Sigmoid colon (tissue), 7 donors: ENCODE measurements around the gene EVA1C. TPM values are rescaled to one million over a fixed set of nuclear protein-coding genes. Genes with fewer than 3 reads are reported as not detected.

Source experiments
- DNase-seq: peaks from one replicate; pipeline ENCODE4 v3.0.0-alpha.2; 2019
- H3K27ac ChIP-seq, 4 donors: fragments of 200-600 bp; sonication (generic); one replicate each; pipeline ENCODE4 v1.5.1; 2016 to 2019; ENCODE audit warnings: mild to moderate bottlenecking in 1 of 4
- H3K27me3 ChIP-seq, 3 donors: fragments of 200-600 bp; sonication (generic); one replicate each; pipeline ENCODE4 v1.5.1; 2019; ENCODE audit warnings: mild to moderate bottlenecking in 1 of 3
- H3K36me3 ChIP-seq, 4 donors: fragments of 200-600 bp; sonication (generic); one replicate each; pipeline ENCODE4 v1.5.1; 2016 to 2019
- H3K4me1 ChIP-seq, 4 donors: fragments of 200-600 bp; sonication (generic); one replicate each; pipeline ENCODE4 v1.5.1; 2017 to 2019
- H3K4me3 ChIP-seq, 4 donors: fragments of 200-600 bp; sonication (generic); one replicate each; pipeline ENCODE4 v1.5.1; 2017 to 2019; ENCODE audit warnings: mild to moderate bottlenecking in 2 of 4, moderate library complexity in 1 of 4
- H3K9me3 ChIP-seq, 4 donors: fragments of 200-600 bp in 3 of 4; sonication (generic) in 3 of 4; one replicate each; pipeline versions ENCODE4 v1.5.1 to v1.6.1; 2013 to 2019
- EP300 ChIP-seq, 4 donors: sonication (generic); formaldehyde crosslinking; IDR thresholded peaks; one replicate each; pipeline ENCODE4 v1.6.1; 2017; ENCODE audit warnings: antibody characterized with exemption in 4 of 4
- POLR2A ChIP-seq, 2 donors: fragments of 450-650 bp; IDR thresholded peaks; one replicate each; pipeline ENCODE4 v1.6.1; 2016; ENCODE audit warnings: antibody characterized with exemption in 2 of 2, mild to moderate bottlenecking in 2 of 2, moderate library complexity in 2 of 2
- POLR2AphosphoS5 ChIP-seq, 4 donors: sonication (generic); formaldehyde crosslinking; IDR thresholded peaks; one replicate each; pipeline ENCODE4 v1.6.1; 2017; ENCODE audit warnings: antibody characterized with exemption in 4 of 4
- WGBS, 2 donors: extraction: QIAGEN DNeasy Blood & Tissue Kit; methylation state at CpG; one replicate each; pipeline ENCODE4 v1.1.7; 2013; 5-methylcytosine and 5-hydroxymethylcytosine counted together
- intact Hi-C: fragments of 100-400 bp; cut with DNase I; formaldehyde crosslinking; loops from one replicate; pipeline ENCODE4 v1.15.1; 2023
- polyA plus RNA-seq, 3 donors: library from polyadenylated mRNA; stranded (reverse); fragments of 200-250 nt; gene quantifications; one replicate each; pipeline ENCODE4 v1.2.3, GENCODE V29; 2013
- total RNA-seq, 4 donors: library from RNA; depleted of rRNA; stranded (reverse); fragments of >200 nt; gene quantifications; one replicate each; pipeline ENCODE4 v1.1.0, GENCODE V29; 2016
- TF ChIP-seq, protein P1 (sequence below), 4 experiments: fragments of 450-650 bp in 3 of 4; fragments of 200-600 bp in 1 of 4; IDR thresholded peaks; one replicate each; pipeline ENCODE4 v1.5.1; 2016 to 2019; ENCODE audit warnings: antibody characterized with exemption in 4 of 4, mild to moderate bottlenecking in 3 of 4, moderate library complexity in 2 of 4
- donor health status: healthy with polysubstance abuse.
- donor health status: Bipolar disorder and iron deficiency.
- donor health status: healthy.

EVA1C gene
- total and polyA plus RNA-seq, 7 donors = 3.5 to 53.8 (median 32.1) TPM

DNA sequence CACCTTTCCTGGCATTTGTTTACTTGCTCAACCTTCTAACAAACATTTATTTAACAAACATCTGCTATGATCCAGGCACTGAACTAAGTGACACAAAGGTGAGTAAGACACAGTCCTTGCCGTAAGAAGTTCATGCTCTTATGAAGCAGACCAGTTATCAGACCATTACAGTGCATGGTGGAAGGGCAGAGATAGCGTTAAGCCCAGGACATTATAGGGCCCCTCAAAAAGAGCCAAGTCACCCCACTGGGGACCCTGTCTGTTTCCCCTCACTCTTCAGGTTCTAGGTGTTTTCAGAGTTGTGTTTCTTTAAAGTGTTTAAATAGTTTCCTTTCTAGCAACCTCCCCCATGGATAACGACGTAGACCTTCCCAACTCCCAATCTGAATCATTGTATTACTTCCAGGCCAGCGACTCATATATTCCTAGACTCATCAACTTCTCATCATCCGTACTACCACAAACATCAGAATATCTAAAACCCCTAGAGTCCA is 133.5 kb downstream of the EVA1C start:
- DNase-seq = no peak
- Histone ChIP-seq H3K36me3 (no peaks in the 10 kb centered on the region), H3K9me3 (no peaks in the 10 kb centered on the region), H3K27me3 (no peaks in the 10 kb centered on the region), H3K4me1 (no peaks in the 10 kb centered on the region), H3K4me3 (no peak overlapping the region), H3K27ac (no peak overlapping the region)
- intact Hi-C loops = no loop called here
- TF ChIP-seq POLR2A (IDR thresholded peaks at IDR 0.05) = no peak
- TF ChIP-seq POLR2AphosphoS5 (IDR thresholded peaks at IDR 0.05) = no peak
- TF ChIP-seq, protein P1, sequence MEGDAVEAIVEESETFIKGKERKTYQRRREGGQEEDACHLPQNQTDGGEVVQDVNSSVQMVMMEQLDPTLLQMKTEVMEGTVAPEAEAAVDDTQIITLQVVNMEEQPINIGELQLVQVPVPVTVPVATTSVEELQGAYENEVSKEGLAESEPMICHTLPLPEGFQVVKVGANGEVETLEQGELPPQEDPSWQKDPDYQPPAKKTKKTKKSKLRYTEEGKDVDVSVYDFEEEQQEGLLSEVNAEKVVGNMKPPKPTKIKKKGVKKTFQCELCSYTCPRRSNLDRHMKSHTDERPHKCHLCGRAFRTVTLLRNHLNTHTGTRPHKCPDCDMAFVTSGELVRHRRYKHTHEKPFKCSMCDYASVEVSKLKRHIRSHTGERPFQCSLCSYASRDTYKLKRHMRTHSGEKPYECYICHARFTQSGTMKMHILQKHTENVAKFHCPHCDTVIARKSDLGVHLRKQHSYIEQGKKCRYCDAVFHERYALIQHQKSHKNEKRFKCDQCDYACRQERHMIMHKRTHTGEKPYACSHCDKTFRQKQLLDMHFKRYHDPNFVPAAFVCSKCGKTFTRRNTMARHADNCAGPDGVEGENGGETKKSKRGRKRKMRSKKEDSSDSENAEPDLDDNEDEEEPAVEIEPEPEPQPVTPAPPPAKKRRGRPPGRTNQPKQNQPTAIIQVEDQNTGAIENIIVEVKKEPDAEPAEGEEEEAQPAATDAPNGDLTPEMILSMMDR (IDR thresholded peaks at IDR 0.05) = no peak
- TF ChIP-seq EP300 (IDR thresholded peaks at IDR 0.05) = no peak
- 86 to 95% methylated on average over 6 of the region's 6 CpGs for WGBS, 2 donors

DNA sequence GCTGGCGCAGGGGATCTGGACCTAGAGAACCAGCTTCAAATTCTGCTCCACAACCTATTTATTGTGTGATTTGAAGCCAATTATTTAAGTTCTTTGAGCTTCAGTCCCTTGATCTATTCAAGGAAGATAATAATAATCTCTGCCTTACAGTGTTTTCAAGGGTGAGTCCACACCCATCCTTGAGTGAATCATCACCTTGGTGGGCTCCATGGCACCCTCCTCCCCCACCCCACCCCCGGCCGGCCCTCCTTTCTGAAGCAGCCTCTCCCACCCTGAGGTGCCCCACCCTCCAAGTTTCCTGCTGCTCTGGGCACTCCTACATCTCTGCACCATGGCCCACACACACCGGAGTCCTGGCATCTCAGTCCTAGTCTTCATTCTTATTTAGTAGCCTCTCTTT is 134.5 kb downstream of the EVA1C start:
- TF ChIP-seq POLR2A (IDR thresholded peaks at IDR 0.05) (no peak), EP300 (IDR thresholded peaks at IDR 0.05) (no peak), POLR2AphosphoS5 (IDR thresholded peaks at IDR 0.05) (no peak)
- TF ChIP-seq, protein P1 (IDR thresholded peaks at IDR 0.05) = no peak
- no peak for DNase-seq
- Histone ChIP-seq H3K36me3 (no peaks in the 10 kb centered on the region), H3K27me3 (no peaks in the 10 kb centered on the region), H3K4me1 (no peaks in the 10 kb centered on the region), H3K27ac (no peak overlapping the region), H3K4me3 (no peak overlapping the region), H3K9me3 (no peaks in the 10 kb centered on the region)
- 86 to 89% methylated on average over 4 of the region's 4 CpGs for WGBS, 2 donors
- intact Hi-C loops = no loop called here

DNA sequence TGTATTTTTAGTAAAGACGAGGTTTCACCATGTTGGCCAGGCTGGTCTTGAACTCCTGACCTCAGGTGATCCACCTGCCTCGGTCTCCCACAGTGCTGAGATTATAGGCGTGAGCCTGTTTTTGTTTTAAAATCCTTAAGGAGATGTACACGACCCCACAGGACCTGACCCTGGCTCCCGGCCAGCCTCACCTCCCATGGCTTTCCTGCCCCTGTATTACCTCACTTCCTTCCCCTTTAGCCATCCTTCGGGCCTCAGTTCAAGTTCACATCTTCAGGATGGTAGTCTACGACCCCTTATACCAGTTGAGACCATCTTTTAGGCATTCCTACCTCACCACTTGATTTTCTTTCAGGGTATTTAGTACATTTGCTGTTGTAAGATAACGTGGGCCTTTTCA is 136.5 kb downstream of the EVA1C start:
- 72 to 83% methylated on average over 8 of the region's 8 CpGs for WGBS, 2 donors
- Histone ChIP-seq H3K4me1 (no peaks in the 10 kb centered on the region), H3K9me3 (no peaks in the 10 kb centered on the region), H3K4me3 (no peak overlapping the region), H3K36me3 (no peaks in the 10 kb centered on the region), H3K27me3 (no peaks in the 10 kb centered on the region), H3K27ac (no peak overlapping the region)
- no peak for DNase-seq
- intact Hi-C loops = no loop called here
- TF ChIP-seq POLR2A (IDR thresholded peaks at IDR 0.05) (no peak), EP300 (IDR thresholded peaks at IDR 0.05) (no peak), POLR2AphosphoS5 (IDR thresholded peaks at IDR 0.05) (no peak)
- TF ChIP-seq, protein P1 (IDR thresholded peaks at IDR 0.05) = no peak

DNA sequence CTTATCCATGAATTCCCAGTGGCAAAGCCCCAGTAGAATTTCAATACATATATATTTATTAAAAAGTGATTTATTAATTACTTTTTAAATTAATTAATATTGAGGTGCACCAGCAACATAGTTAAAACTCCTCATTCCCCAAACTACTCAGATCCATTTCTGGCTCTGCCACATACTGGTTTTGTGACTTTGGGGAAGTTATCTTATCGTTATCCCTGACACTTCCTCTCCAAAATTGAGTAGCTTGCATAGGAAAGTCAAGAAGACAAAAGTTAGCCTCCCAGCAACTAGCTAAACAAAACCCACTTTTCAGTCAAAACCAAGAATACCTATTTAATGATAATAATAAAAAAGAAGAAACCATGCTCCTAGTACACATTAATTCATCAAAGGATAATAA is 136.9 kb downstream of the EVA1C start:
- Histone ChIP-seq H3K27ac (no peak overlapping the region), H3K4me1 (no peaks in the 10 kb centered on the region), H3K4me3 (no peak overlapping the region), H3K9me3 (no peaks in the 10 kb centered on the region), H3K36me3 (no peaks in the 10 kb centered on the region), H3K27me3 (no peaks in the 10 kb centered on the region)
- WGBS, 2 donors = 64 to 90% methylated on average over 1 of the region's 1 CpG
- no peak for DNase-seq
- intact Hi-C loops = no loop called here
- no peak for TF ChIP-seq POLR2A (IDR thresholded peaks at IDR 0.05)
- no peak for TF ChIP-seq POLR2AphosphoS5 (IDR thresholded peaks at IDR 0.05)
- TF ChIP-seq EP300 (IDR thresholded peaks at IDR 0.05) = no peak
- TF ChIP-seq, protein P1 (IDR thresholded peaks at IDR 0.05) = no peak

DNA sequence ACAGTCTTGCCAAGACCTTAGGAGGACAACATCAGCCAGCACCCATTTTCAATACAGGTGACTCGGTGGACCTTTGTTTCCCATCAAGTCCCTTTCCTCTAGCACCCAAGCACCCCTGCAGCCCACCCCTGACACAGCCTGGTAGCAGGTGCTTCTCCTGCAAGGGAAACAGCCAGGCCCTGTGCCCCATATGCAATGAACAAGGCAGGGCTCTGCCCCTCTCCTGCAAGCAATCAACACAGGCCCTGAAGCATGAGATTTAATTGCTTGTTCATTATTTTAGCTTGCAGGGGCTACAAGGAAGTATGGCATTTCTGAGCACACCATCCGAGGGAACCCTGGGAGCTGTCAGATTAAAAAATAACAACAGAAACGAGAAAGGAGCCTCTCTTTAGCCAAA is 137.4 kb downstream of the EVA1C start:
- H3K27ac ChIP-seq = no peak overlapping the region
- intact Hi-C loops = no loop called here
- no peaks in the 10 kb centered on the region for H3K9me3 ChIP-seq
- no peaks in the 10 kb centered on the region for H3K27me3 ChIP-seq
- WGBS, 2 donors = 87 to 89% methylated on average over 3 of the region's 3 CpGs
- H3K4me1 ChIP-seq = no peaks in the 10 kb centered on the region
- DNase-seq = no peak
- no peaks in the 10 kb centered on the region for H3K36me3 ChIP-seq
- no peak for TF ChIP-seq POLR2A (IDR thresholded peaks at IDR 0.05)
- TF ChIP-seq, protein P1 (IDR thresholded peaks at IDR 0.05) = no peak
- H3K4me3 ChIP-seq = no peak overlapping the region
